Measurements from ENCODE around the gene CLSTN2. TPM values are rescaled to one million over a fixed set of nuclear protein-coding genes. Genes with fewer than 3 reads are reported as not detected.

Gene CLSTN2

Small RNAs within 50 kb of the gene (small RNA-seq; reads per million reads assigned to genes)
- gene AC048346.1 (ENCODE audit: insufficient read depth): not detected

Measured in neuronal stem cell (in vitro differentiated cells).